Right lobe of liver (tissue), 4 donors: Measurements from ENCODE around the gene MEA1.

ENCODE experiments used
- POLR2A ChIP-seq: fragments of 450-650 bp; IDR thresholded peaks from one replicate; pipeline ENCODE4 v1.6.1; 2017; ENCODE audit warnings: antibody characterized with exemption, mild to moderate bottlenecking
- TF ChIP-seq, protein P1 (sequence below), 4 donors: fragments of 200-600 bp in 3 of 4; fragments of 450-650 bp in 1 of 4; IDR thresholded peaks; one replicate each; pipeline versions ENCODE4 v1.5.1 to v1.8.0; 2016 to 2022; ENCODE audit warnings: antibody characterized with exemption in 4 of 4, mild to moderate bottlenecking in 2 of 4
- donor health status: DM: no; HTN: no; CAD: no.
- donor health status: DM: no; HTN: no; CAD: no.
- donor health status: DM: no; HTN: yes; CAD: no.

DNA sequence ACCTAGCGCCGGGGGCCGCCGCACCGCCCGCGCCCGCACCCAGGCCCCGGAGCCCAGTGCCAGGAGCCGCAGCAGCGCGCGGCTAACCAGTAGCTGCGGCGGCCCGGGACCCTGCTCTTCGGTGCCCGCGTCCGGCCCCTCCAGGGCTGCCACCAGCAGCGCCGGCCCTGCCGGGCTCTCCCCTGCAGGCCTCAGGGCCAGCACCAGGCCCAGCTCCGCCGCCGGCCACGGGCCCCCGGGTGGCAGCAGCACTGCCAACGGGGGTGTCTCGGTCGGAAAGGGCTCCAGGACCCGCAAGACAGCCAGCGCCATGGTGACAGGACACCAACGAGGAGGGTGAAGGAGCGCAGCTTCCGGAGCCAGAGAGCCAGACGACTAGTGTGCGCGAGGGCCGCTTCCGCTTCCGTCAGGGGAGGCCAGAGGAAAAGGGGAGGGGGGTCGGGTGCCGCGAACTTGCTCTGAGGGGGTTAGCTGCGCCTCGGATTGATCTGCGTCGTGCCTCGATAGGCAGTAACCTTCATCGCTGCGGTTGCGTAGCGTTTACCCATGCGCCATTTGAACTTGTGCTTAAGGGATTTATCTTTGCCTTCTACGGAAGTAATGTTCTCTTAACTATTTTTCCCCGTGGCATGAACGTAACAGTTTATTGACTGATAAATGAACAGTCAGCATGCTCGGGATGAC, 34.8 kb downstream of the MEA1 start, which contains the start of gene PEX6:
- TF ChIP-seq, protein P1, sequence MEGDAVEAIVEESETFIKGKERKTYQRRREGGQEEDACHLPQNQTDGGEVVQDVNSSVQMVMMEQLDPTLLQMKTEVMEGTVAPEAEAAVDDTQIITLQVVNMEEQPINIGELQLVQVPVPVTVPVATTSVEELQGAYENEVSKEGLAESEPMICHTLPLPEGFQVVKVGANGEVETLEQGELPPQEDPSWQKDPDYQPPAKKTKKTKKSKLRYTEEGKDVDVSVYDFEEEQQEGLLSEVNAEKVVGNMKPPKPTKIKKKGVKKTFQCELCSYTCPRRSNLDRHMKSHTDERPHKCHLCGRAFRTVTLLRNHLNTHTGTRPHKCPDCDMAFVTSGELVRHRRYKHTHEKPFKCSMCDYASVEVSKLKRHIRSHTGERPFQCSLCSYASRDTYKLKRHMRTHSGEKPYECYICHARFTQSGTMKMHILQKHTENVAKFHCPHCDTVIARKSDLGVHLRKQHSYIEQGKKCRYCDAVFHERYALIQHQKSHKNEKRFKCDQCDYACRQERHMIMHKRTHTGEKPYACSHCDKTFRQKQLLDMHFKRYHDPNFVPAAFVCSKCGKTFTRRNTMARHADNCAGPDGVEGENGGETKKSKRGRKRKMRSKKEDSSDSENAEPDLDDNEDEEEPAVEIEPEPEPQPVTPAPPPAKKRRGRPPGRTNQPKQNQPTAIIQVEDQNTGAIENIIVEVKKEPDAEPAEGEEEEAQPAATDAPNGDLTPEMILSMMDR (IDR thresholded peaks at IDR 0.05) = no peak
- TF ChIP-seq POLR2A = peak; percentile 77
